Neural progenitor cell (in vitro differentiated cells): ENCODE measurements around the gene ZNF385A. TPM values are rescaled to one million over a fixed set of nuclear protein-coding genes. Genes with fewer than 3 reads are reported as not detected.
"Not testable (repeated sequence)": the region's sequence is repeated elsewhere in the genome, so short reads cannot be mapped to it uniquely, and the experiment has no call there.

Experiments used
- DNase-seq: peaks from one replicate; pipeline ENCODE4 v3.0.0-alpha.2; 2016; ENCODE audit warnings: low spot score
- H2AFZ ChIP-seq: fragments of 200-600 bp; sonication (generic); replicated peaks from 2 replicates; pipeline ENCODE4 v1.6.1; 2016; ENCODE audit warnings: antibody characterized with exemption
- H3F3A ChIP-seq: fragments of 200-600 bp; sonication (generic); 2 replicates; pipeline ENCODE4 v1.6.1; 2016; ENCODE audit warnings: antibody characterized with exemption, low read depth
- H3K27ac ChIP-seq: fragments of 200-600 bp; sonication (generic); 2 replicates; pipeline ENCODE4 v1.5.1; 2016; ENCODE audit warnings: mild to moderate bottlenecking
- H3K27me3 ChIP-seq: fragments of 200-600 bp; sonication (generic); 2 replicates; pipeline ENCODE4 v1.6.1; 2016; ENCODE audit warnings: mild to moderate bottlenecking, moderate library complexity
- H3K36me3 ChIP-seq: fragments of 200-600 bp; sonication (generic); 2 replicates; pipeline ENCODE4 v1.5.1; 2016
- H3K4me1 ChIP-seq: fragments of 200-600 bp; sonication (generic); 2 replicates; pipeline ENCODE4 v1.6.1; 2016; ENCODE audit warnings: mixed run types
- H3K4me2 ChIP-seq: fragments of 200-600 bp; sonication (generic); 2 replicates; pipeline ENCODE4 v1.6.1; 2016
- H3K4me3 ChIP-seq: fragments of 200-600 bp; sonication (generic); 2 replicates; pipeline ENCODE4 v1.5.1; 2016
- H3K79me2 ChIP-seq: fragments of 200-600 bp; sonication (generic); 2 replicates; pipeline ENCODE4 v1.6.1; 2016; ENCODE audit warnings: low read depth
- H3K9ac ChIP-seq: fragments of 200-600 bp; sonication (generic); 2 replicates; pipeline ENCODE4 v1.6.1; 2016
- H3K9me3 ChIP-seq: fragments of 200-600 bp; sonication (generic); 2 replicates; pipeline ENCODE4 v1.5.1; 2016; ENCODE audit warnings: low read depth
- H4K20me1 ChIP-seq: fragments of 200-600 bp; sonication (generic); 2 replicates; pipeline ENCODE4 v1.6.1; 2016; ENCODE audit warnings: low read depth
- H3K27ac Mint-ChIP-seq: 3 replicates; pipeline ENCODE4 v1.8.0; 2021; ENCODE audit warnings: mixed read lengths
- H3K27me3 Mint-ChIP-seq: 2 replicates; pipeline ENCODE4 v1.8.0; 2022; ENCODE audit warnings: low read depth, mild to moderate bottlenecking, inconsistent platforms, moderate library complexity, mixed read lengths; ENCODE audit not compliant: insufficient read depth
- H3K36me3 Mint-ChIP-seq: 3 replicates; pipeline ENCODE4 v1.8.0; 2021; ENCODE audit warnings: mixed read lengths
- H3K4me1 Mint-ChIP-seq: 3 replicates; pipeline ENCODE4 v1.8.0; 2021; ENCODE audit warnings: mixed read lengths
- H3K4me3 Mint-ChIP-seq: 3 replicates; pipeline ENCODE4 v1.8.0; 2021; ENCODE audit warnings: mild to moderate bottlenecking, moderate library complexity, mixed read lengths
- H3K9me3 Mint-ChIP-seq: 3 replicates; pipeline ENCODE4 v1.8.0; 2020; ENCODE audit warnings: mixed read lengths
- CTCF ChIP-seq: fragments of 200-600 bp; sonication (generic); IDR thresholded peaks from 2 replicates; pipeline ENCODE4 v1.5.1; 2017; ENCODE audit warnings: antibody characterized with exemption, mild to moderate bottlenecking
- EZH2 ChIP-seq: fragments of 200-600 bp; sonication (generic); IDR thresholded peaks from 2 replicates; pipeline ENCODE4 v1.6.1; 2017; ENCODE audit warnings: antibody characterized with exemption, mild to moderate bottlenecking, moderate library complexity
- EZH2phosphoT487 ChIP-seq: fragments of 200-600 bp; sonication (generic); IDR thresholded peaks from 2 replicates; pipeline ENCODE4 v1.6.1; 2017; ENCODE audit warnings: antibody characterized with exemption
- total RNA-seq: library from RNA; depleted of rRNA; stranded (reverse); fragments of >200 nt; gene quantifications from 2 replicates; pipeline ENCODE4 v1.2.3, GENCODE V29; 2015; ENCODE audit warnings: low replicate concordance

ZNF385A gene
- total RNA-seq, 1 donor from 2014 or later, result 6.2 TPM

- Histone ChIP-seq H3K27ac (no peak overlapping the region), H3K4me1 (peaks cover 13% of the 10 kb centered on the region), H3F3A (peaks cover 26% of the 10 kb centered on the region), H3K4me3 (no peak overlapping the region), H3K27me3 (no peaks in the 10 kb centered on the region), H3K36me3 (no peaks in the 10 kb centered on the region), H4K20me1 (peaks cover 6% of the 10 kb centered on the region), H3K4me2 (no peak overlapping the region), H3K9me3 (no peaks in the 10 kb centered on the region), H3K9ac (no peak overlapping the region), H2AFZ (no peak overlapping the region), H3K79me2 (peaks cover 85% of the 10 kb centered on the region)
- DNase-seq, result no peak
- Mint-ChIP-seq H3K27me3 (peaks cover 11% of the 10 kb centered on the region), H3K36me3 (peaks cover 3% of the 10 kb centered on the region), H3K27ac (no peak overlapping the region), H3K4me3 (no peak overlapping the region), H3K9me3 (no peaks in the 10 kb centered on the region), H3K4me1 (peaks cover 36% of the 10 kb centered on the region)
- no peak for TF ChIP-seq EZH2
- no peak for TF ChIP-seq EZH2phosphoT487
- TF ChIP-seq CTCF, result no peak
Measured at GRCh38 chr12:54328595-54329337, 55.8 kb downstream of the ZNF385A start.

GRCh38 chr12:54325442-54326109, 59.0 kb downstream of the ZNF385A start:
- not testable (repeated sequence) for H3K36me3 Mint-ChIP-seq, H3K36me3 ChIP-seq, H3K27me3 ChIP-seq, H3K9me3 ChIP-seq, H3K9me3 Mint-ChIP-seq, DNase-seq, H4K20me1 ChIP-seq
- H3K4me1 ChIP-seq, result peaks cover 13% of the 10 kb centered on the region
- peak overlapping the region; percentile 63 for H2AFZ ChIP-seq
- H3K27ac ChIP-seq, result peak overlapping the region; percentile 5
- peaks cover 11% of the 10 kb centered on the region for H3K27me3 Mint-ChIP-seq
- peaks cover 35% of the 10 kb centered on the region for H3K4me1 Mint-ChIP-seq
- H3K4me2 ChIP-seq, result peak overlapping the region; percentile 81
- H3K79me2 ChIP-seq, result peaks cover 53% of the 10 kb centered on the region
- H3F3A ChIP-seq, result peaks cover 22% of the 10 kb centered on the region
- H3K4me3 Mint-ChIP-seq, result peak overlapping the region; percentile 99
- peak overlapping the region; percentile 96 for H3K27ac Mint-ChIP-seq
- peak overlapping the region; percentile 76 for H3K4me3 ChIP-seq
- H3K9ac ChIP-seq, result peak overlapping the region; percentile 89

- no peaks in the 10 kb centered on the region for H4K20me1 ChIP-seq
- H3K36me3 Mint-ChIP-seq, result peaks cover 3% of the 10 kb centered on the region
- H3K27me3 ChIP-seq, result no peaks in the 10 kb centered on the region
- peaks cover 46% of the 10 kb centered on the region for H3K79me2 ChIP-seq
- no peaks in the 10 kb centered on the region for H3K9me3 ChIP-seq
- H3K9me3 Mint-ChIP-seq, result no peaks in the 10 kb centered on the region
- no peaks in the 10 kb centered on the region for H3K36me3 ChIP-seq
- H3K4me1 Mint-ChIP-seq, result peaks cover 31% of the 10 kb centered on the region
- peak; percentile 99 for DNase-seq
- peak within 1 kb of the TSS; percentile 5 for H3K27ac ChIP-seq
- H3K4me2 ChIP-seq, result peak within 1 kb of the TSS; percentile 81
- peaks cover 7% of the 10 kb centered on the region for H3K27me3 Mint-ChIP-seq
- peaks cover 22% of the 10 kb centered on the region for H3F3A ChIP-seq
- peak within 1 kb of the TSS; percentile 98 for H2AFZ ChIP-seq
- peak within 1 kb of the TSS; percentile 99 for H3K4me3 Mint-ChIP-seq
- peak within 1 kb of the TSS; percentile 76 for H3K4me3 ChIP-seq
- H3K9ac ChIP-seq, result peak within 1 kb of the TSS; percentile 89
- H3K4me1 ChIP-seq, result peaks cover 11% of the 10 kb centered on the region
- H3K27ac Mint-ChIP-seq, result peak within 1 kb of the TSS; percentile 96
- TF ChIP-seq EZH2, result no peak
- peak; percentile 84 for TF ChIP-seq CTCF
Measured at GRCh38 chr12:54324617-54325441, 59.7 kb downstream of the ZNF385A start, which contains the start of gene COPZ1. Gene COPZ1, plus strand, starts transcription at chr12:54325131. Its CDS starts 33 bp downstream, at chr12:54325164.
